Transverse colon (tissue), 4 donors: ENCODE data around the gene ERN2.

Source experiments
- CTCF ChIP-seq, 5 experiments: fragments of 200-600 bp in 3 of 5; fragments of 450-650 bp in 2 of 5; sonication (generic) in 3 of 5; IDR thresholded peaks; 1 replicate in 2 of 5; 2 replicates in 3 of 5; pipeline ENCODE4 v1.5.1; 2016 to 2017; ENCODE audit warnings: antibody characterized with exemption in 5 of 5, inconsistent platforms in 3 of 5, mild to moderate bottlenecking in 2 of 5, moderate library complexity in 1 of 5
- POLR2A ChIP-seq: fragments of 450-650 bp; IDR thresholded peaks from one replicate; pipeline ENCODE4 v1.6.1; 2016; ENCODE audit warnings: antibody characterized with exemption, mild to moderate bottlenecking, moderate library complexity
- POLR2AphosphoS5 ChIP-seq, 3 donors: sonication (generic); formaldehyde crosslinking; IDR thresholded peaks; one replicate each; pipeline ENCODE4 v1.6.1; 2016; ENCODE audit warnings: antibody characterized with exemption in 3 of 3

GRCh38 chr16:23724785-23725131 is 11.7 kb upstream of the ERN2 start:
- TF ChIP-seq POLR2A (no peak), CTCF (IDR thresholded peaks at IDR 0.05) (no peak), POLR2AphosphoS5 (IDR thresholded peaks at IDR 0.05) (no peak)
